Measurements from ENCODE around the gene GSTA3.
"Not testable (repeated sequence)": the region's sequence is repeated elsewhere in the genome, so short reads cannot be mapped to it uniquely, and the experiment has no call there.

DNA sequence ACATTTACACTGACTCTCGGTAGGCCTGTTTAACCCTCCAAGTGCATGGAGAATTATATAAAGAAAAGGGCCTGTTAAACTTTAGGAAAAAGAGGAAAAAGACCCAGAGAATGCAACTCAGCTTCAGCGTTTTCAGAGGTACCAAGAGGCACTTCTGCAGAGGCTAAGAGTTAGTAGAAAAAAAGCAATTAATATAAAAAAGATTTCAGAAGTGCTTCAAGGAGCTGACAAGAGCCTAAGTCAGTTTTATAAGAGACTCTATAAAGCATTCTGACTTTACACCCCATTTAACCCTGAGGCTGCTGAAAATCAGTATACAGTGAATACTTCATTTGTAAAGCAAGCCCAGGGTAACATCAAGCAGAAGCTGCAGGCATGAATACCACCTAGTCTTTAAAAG is 14.2 kb upstream of the GSTA3 start:
- TF ChIP-seq, protein P1, sequence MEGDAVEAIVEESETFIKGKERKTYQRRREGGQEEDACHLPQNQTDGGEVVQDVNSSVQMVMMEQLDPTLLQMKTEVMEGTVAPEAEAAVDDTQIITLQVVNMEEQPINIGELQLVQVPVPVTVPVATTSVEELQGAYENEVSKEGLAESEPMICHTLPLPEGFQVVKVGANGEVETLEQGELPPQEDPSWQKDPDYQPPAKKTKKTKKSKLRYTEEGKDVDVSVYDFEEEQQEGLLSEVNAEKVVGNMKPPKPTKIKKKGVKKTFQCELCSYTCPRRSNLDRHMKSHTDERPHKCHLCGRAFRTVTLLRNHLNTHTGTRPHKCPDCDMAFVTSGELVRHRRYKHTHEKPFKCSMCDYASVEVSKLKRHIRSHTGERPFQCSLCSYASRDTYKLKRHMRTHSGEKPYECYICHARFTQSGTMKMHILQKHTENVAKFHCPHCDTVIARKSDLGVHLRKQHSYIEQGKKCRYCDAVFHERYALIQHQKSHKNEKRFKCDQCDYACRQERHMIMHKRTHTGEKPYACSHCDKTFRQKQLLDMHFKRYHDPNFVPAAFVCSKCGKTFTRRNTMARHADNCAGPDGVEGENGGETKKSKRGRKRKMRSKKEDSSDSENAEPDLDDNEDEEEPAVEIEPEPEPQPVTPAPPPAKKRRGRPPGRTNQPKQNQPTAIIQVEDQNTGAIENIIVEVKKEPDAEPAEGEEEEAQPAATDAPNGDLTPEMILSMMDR (IDR thresholded peaks at IDR 0.05; ENCODE audit: poor library complexity): not testable (repeated sequence)
- not testable (repeated sequence) for TF ChIP-seq EZH2 (IDR thresholded peaks at IDR 0.05; ENCODE audit: borderline replicate concordance)
